IPS DF 4.7 (cell line): ENCODE measurements around the gene TOMM6.
"Not testable (repeated sequence)": the region's sequence is repeated elsewhere in the genome, so short reads cannot be mapped to it uniquely, and the experiment has no call there.

Source experiments
- DNase-seq: peaks from one replicate; pipeline ENCODE4 v3.0.0-alpha.2; 2013; ENCODE audit warnings: low spot score; ENCODE audit errors: extremely low read depth

TOMM6 gene

GRCh38 chr6:41763470-41763869, 24.0 kb upstream of the TOMM6 start:
- DNase-seq = no peak

DNA sequence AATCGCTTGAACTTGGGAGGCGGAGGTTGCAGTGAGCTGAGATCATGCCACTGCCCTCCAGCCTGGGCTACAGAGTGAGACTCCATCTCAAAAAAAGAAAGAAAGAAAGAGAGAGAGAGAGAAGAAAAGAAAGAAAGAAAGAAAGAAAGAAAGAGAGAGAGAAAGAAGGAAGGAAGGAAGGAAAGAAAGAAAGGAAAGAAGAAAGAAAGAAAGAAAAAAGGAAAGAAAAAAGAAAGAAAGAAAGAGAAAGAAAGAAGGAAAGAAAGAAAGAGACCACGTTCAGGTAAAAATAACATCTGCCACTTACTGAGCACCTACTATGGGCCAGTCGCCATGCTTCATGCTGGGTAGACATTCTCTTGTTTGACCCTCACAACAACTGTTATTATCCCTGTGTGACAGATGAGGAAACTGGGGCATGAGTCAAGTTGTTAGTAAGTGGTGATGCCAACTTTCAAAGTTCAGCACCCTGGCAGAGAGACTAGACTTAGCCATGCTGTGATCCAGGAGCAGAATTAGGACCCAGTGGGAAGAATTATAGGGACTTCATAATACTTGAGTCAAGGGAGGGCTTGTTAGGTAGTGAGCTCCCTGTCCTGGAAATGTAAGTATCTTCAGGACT, 21.3 kb upstream of the TOMM6 start:
- not testable (repeated sequence) for DNase-seq

GRCh38 chr6:41767112-41767833, 20.2 kb upstream of the TOMM6 start:
- no peak for DNase-seq

DNA sequence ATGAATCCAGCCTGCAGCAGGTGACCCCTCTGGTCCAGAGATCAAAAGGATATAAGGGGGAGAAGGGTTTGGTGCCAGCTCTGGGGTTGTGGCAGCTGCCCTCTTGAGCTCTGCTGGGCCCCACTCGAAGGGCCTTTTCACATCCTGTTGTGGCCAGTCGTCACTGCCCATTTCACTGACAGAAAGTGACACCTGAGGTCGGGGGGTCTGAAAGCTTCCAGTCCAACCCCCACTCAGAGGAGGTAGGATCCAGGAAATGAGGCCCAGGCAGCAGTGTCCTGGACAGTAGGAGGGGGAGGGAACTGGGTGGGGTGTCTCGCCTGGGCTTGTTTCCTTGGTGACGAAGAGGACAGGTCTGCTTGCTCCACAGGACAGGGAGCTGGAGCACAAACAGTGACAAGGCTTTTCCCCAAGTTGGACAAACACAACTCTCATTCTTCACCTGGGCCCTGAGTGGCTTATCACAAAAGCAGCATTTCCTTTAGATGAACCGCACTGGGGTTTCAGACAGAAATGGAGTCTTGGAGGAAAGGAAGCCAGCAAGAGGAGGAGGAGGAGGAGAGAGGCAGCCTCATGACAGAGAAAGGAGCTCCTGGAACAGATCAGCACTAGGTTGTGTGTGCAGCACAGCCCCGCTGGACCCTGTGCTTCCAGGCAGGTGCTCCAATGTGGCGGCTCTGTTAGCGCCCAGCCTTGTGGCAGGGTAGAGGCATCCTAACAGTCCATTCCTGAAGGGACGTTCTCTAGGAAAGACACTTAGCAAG, 18.8 kb upstream of the TOMM6 start:
- DNase-seq = no peak

DNA sequence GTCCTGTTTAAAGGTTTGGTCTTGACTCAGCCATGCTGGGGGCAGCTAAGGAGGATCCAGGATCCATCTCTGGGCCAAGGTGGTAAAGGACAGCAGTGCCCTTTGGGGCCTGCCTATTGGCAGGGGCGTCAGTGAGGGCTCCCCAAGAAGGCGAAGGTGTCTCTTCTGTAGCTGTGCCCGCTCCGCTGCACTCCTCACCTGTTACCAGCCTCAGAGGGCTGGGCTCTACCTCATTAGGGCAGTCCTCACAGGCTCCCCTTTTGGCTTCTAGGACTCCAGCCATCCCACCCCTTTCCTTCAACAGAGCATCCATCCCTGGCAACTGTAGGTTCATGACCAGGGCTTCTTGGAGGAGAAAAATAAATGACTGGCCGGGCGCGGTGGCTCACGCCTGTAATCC, 18.1 kb upstream of the TOMM6 start:
- DNase-seq = no peak

GRCh38 chr6:41770381-41771057, 17.0 kb upstream of the TOMM6 start:
- DNase-seq = no peak

DNA sequence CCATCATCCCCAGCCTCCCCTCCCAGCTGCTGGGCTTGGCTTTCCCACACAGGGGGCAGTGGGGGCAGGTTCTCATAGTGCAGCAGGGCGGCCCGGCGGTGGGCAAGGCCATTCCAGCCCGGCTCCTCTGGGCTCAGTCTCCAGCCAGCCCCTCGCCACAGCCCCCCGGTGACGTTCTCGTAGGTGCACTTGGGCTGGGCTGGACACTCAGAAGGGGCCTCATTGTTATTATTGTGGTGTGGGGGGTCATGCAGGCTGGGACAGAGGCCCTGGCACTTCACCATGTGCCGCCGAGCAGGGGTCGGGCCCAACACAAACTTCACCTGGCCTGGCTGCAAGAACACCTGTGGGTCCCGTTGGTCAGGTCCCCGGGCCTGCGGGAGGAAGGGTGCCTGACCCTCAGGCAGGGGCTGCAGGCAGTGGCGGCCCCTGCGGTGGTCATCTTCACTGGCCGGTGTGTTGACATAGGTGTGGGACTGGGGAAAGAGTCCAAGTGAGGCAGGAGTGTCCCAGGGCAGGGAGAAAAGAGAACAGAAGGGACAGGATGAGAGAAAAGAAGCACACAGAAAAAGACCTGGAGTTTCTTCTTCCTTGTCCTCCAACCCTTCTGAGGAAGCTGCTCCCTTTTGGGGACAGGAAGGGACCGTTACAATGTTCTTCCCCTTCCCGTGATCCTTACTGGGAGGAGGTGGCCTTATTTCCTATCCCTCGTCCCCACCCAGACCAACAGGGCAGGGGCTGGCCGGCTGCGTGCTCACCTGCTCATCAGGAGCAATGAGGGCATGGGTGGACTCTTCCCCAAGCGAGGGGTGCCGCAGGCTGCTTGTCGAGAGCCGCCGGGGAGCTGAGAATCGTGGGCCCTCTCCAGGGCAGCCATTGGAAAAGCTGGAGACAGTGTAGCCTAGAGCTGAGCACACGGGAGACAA, 16.2 kb upstream of the TOMM6 start:
- DNase-seq = no peak

DNA sequence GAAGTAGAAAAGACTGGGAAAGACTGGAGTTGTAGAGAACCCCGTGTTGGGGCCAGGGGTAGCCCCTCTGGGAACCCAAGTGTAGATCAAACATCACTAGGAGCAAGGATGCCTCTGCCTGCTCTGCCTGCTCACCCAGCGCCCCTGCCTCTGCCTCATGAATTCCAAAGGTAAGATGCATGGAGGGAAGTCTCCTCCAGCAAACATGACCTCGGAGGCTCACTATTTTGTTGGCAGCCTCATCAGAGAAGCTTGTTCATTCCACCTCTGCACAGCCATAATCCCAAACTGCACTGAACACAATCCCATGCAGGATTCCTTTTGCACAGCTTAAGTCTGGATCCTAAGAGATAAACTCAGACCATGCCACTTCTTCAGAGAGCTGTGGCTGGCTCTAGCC, 12.7 kb upstream of the TOMM6 start:
- no peak for DNase-seq

DNA sequence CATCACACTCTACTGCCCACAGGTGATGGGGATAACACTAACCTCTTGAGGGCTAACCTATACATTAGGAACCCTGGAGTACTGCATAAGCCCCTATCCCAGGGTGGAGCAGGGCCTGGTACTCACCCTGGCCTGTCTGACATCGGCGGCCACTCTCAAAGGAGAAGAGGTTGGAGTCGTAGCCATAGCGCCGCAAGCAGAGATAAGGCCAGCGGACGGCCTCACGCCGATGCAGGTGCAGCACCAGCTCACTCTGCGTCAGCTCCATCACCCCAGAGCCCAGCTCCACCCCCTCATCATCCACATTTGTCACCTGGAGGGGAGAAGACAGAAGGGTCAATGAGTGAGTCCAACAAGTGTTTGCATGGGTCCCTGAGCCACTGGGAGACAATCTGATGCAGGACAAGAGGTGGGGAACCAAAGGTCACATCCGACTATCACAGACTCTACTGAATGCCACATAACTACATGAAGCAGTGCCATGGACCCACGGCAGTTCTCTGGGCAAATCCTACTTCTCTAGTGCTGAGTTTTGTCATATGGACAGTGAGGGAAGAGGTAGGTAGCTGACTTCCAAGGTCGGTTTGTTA, 12.1 kb upstream of the TOMM6 start:
- no peak for DNase-seq

DNA sequence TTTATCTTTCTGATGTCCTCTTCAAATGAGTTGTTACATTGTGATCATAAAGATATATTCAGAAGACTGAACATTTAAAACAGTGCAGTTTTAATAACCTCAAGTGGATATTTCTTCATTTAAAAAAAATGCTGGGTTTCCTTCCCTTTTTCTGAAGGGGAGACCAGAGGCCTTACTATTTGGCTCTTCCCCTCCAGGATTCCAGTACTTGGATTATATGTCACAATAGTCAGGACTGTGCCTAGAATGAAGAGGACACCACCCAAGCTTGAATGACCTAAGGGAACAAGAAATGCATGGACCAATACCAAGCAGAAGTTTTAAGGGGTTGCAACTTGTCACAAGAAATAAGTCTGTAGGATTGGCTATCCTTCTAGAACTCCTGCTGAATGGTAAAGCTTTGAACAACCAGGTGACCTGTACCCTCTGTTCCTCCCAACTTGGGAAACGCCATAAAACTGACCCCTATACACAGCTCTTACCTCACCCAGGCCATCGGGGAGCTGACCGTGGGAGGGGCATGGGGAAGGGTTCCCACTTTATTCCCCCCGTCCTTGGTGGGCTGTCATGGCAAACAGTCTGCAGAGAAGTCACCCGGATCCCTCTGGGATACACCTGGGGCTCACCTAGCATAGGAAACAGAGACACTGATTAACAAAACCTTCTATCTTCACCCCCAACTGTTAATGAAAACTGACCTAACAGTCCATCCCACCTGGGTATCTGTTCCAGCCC, 9.8 kb upstream of the TOMM6 start:
- DNase-seq = no peak

DNA sequence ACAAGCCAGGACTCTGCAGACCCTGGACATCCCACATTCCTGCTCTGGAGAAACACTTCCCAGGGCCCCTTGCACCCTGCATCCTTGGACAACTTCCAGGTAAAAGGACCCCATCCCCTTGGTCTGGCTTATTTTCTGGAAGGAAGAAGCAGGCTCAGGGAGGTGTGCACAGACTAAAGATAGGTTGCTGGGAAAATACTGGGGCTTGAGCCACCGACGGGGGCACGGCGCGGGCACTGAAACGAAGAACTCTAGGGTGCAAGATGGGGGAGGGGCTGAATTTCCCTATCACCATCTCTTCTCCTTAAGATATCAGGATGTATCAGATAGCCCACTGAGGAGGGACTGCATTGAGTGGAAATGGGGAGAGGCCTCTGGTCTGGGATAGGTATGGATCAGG, 8.6 kb upstream of the TOMM6 start:
- no peak for DNase-seq

DNA sequence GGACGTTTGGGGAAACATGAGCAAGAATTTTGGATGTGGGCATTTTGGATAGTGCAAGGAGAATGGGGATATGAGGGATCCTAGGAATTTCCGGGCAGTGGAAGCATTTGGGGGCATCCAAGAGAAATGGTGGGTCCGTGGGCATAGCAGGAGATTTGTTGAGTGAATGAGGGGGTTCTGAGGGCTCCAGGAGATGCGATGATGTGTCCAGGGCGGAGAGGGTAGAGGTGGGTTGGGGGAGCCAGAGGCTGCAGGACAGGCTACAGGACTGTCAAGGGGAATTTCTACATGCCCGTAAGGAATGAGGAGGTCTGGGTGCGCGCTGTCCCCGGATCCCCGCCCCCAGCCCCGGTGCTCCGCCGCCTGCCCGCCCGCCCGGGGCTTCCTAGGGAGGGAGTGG, 8.2 kb upstream of the TOMM6 start:
- no peak for DNase-seq

- no peak for DNase-seq
Measured at GRCh38 chr6:41779788-41780550, 7.5 kb upstream of the TOMM6 start, which contains the start of gene FRS3. Gene FRS3, minus strand, starts transcription at chr6:41779900. Its CDS starts 2,913 bp downstream, at chr6:41776987.

- DNase-seq = no peak
Measured at GRCh38 chr6:41780551-41781365, 6.7 kb upstream of the TOMM6 start, which contains the start of gene PRICKLE4. Gene PRICKLE4, plus strand, starts transcription at chr6:41780782. Its CDS starts 2,692 bp downstream, at chr6:41783474.

- DNase-seq = no peak
Measured at GRCh38 chr6:41781366-41781730, 6.1 kb upstream of the TOMM6 start.

DNA sequence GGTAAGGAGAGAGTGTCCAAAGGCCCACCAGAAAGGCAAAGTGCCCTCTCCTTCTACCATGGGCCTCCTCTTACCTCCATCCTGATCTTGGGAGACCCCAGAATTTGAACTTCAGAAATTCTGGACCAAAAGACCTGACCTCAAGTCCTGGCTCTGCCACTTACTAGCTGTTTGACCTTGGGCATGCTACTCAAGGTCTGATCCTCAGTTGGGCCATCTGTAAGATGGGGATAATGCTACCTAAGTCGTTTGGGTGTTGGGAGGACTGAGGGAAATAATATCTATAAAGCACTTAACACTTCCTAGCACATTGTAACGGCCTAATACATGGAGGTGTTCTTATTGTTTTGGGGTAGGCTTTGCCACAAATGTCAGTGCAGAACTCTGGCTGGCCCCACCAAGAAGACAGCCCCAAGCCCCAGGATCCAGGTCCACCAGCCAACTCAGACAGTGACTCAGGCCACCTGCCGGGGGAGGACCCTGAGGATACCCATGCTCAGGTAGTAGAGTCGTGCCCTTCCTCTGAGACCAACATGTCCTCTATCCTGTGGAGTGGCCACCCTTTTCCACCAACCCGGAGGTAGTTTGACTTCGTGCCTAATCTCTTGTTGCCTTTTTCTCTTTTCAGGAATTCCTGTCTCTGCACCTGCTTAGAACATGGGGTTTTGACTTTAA, 4.3 kb upstream of the TOMM6 start:
- DNase-seq = no peak

DNA sequence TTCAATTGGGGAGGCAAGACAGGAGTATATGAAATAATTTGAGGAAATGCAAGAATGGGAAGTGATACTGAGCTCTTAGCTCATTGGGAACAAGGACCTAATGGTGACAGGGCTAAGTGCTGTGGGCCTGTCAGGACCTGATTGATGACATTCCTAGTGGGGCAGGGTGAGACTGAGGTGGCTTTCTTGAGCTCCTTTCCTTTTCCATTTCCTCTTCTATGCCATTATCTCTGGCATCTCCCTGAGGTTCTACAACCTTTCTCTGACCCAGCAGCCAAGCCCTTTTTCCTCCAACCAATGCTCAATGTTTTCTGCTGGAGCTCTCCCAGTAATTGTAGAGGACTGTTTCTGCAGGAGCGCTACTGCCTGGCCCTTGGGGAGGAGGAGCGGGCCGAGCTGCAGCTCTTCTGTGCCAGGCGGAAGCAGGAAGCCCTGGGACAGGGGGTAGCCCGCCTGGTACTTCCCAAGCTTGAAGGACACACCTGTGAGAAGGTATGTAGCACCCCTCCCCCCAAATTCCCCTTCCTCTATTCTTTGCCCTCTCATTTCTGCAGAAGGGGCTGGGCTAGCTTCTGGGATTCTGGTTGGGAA, 2.8 kb upstream of the TOMM6 start:
- DNase-seq = no peak
